SK-N-SH treated with all-trans-retinoic acid at 6 μM for 48 hours (cell line): Measurements from ENCODE around the gene DCAF15.

Experiments used
- CREB5 ChIP-seq: fragments of 250-450 bp; sonication (Bioruptor Pico); IDR thresholded peaks from 2 replicates; pipeline ENCODE4 v1.5.1; 2020; ENCODE audit warnings: low read depth, mild to moderate bottlenecking, moderate library complexity
- CSRNP3 ChIP-seq: fragments of 250-450 bp; sonication (Bioruptor Pico); IDR thresholded peaks from 2 replicates; pipeline ENCODE4 v1.5.1; 2021; ENCODE audit warnings: mild to moderate bottlenecking, moderate library complexity
- GLIS3 ChIP-seq: fragments of 250-450 bp; sonication (Bioruptor Pico); IDR thresholded peaks from 2 replicates; pipeline ENCODE4 v1.5.0; 2020; ENCODE audit warnings: mild to moderate bottlenecking, moderate library complexity

- no peak for TF ChIP-seq CREB5 (CRISPR knock-in tag)
- no peak for TF ChIP-seq CSRNP3
- TF ChIP-seq GLIS3, result no peak
These were observed 22.4 kb upstream of the DCAF15 start for GRCh38 chr19:13929956-13930355.
